NCI-H526 treated with DMSO at 0.1 percent for 48 hours (cell line): Measurements from ENCODE around the gene DEAF1.

Experiments
- DNase-seq: peaks from one replicate; lab custom pipeline; 2025; lab: John Stamatoyannopoulos, UW

DEAF1 gene

GRCh38 chr11:611001-611996, 83.7 kb downstream of the DEAF1 start:
- no peak for DNase-seq

GRCh38 chr11:610146-610801, 84.7 kb downstream of the DEAF1 start:
- DNase-seq, result no peak

DNA sequence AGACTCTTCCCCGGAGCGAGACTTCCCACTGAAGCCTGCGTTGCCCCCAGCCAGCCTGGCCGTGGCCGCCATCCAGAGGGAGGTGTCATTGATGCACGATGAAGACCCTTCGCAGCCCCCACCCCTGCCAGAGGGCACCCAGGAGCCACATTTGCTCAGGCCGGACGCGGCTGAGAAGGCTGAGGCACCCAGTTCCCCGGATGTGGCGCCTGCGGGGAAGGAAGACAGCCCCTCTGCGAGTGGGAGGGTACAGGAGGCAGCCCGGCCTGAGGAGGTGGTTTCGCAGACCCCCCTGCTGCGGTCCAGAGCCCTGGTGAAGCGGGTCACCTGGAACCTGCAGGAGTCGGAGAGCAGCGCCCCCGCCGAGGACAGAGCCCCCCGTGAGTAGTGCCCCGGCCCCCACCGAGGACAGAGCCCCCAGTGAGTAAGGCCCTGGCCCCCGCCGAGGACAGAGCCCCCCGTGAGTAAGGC, 85.6 kb downstream of the DEAF1 start:
- no peak for DNase-seq

DNA sequence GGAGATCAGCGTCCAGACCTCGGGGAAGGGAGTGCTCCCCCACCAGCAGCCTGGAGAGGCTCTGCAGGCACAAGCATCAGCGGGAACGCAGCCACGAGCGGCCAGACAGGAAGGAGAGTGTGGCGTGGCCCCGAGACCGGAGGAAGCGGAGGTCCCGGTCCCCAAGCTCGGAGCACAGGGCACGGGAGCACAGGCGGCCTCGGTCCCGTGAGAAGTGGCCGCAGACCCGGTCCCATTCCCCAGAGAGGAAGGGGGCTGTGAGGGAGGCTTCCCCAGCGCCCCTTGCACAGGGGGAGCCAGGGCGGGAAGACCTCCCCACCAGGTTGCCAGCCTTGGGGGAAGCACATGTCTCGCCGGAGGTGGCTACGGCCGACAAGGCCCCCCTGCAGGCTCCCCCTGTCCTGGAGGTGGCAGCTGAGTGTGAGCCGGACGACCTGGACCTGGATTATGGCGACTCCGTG, 86.2 kb downstream of the DEAF1 start:
- DNase-seq, result no peak

GRCh38 chr11:607971-608659, 86.9 kb downstream of the DEAF1 start:
- DNase-seq, result no peak

- no peak for DNase-seq
Measured at GRCh38 chr11:607020-607780, 87.8 kb downstream of the DEAF1 start.

- DNase-seq, result no peak
Measured at GRCh38 chr11:606245-606644, 88.8 kb downstream of the DEAF1 start.

DNA sequence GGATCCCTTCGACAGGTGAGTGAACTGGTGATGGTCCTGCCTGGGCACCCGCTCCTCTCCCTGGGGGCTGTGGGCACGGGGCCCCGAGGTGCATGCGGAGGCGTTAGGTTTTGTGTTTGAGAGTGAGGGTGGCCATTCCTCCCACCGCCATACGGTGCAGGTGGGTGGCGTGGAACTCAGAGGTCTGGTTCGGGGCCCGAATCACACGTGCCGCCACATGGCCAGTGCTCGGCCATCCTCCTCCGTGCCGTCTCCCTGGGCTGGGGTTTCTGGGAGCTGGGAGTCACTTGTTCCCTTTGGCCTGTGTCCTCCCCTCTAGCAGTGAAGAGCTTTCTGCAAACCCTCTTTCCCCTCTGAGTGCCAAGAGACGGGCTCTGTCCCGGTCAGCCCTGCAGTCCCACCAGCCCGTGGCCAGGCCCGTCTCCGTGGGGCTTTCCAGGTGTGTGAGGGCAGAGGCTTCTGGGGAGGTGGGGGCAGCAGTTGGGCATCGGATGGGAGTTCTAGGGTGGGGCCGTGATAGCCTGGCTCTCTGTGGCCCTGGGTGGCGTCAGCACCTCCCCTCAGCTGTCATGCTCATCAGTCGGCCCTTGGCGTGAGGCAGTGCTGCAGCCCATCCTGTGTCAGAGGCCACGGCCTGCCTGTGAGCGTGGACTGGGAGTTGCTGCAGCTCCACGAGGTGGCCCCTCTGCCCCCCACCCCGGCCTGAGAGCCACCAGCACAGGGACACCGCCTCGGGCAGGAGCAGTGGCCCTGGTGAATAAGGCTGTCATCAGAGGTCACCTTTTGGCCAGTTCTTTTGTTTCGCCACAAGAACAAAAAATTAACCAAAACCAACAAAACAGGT, 89.5 kb downstream of the DEAF1 start:
- DNase-seq, result no peak

GRCh38 chr11:603154-603553, 91.9 kb downstream of the DEAF1 start:
- DNase-seq, result no peak

DNA sequence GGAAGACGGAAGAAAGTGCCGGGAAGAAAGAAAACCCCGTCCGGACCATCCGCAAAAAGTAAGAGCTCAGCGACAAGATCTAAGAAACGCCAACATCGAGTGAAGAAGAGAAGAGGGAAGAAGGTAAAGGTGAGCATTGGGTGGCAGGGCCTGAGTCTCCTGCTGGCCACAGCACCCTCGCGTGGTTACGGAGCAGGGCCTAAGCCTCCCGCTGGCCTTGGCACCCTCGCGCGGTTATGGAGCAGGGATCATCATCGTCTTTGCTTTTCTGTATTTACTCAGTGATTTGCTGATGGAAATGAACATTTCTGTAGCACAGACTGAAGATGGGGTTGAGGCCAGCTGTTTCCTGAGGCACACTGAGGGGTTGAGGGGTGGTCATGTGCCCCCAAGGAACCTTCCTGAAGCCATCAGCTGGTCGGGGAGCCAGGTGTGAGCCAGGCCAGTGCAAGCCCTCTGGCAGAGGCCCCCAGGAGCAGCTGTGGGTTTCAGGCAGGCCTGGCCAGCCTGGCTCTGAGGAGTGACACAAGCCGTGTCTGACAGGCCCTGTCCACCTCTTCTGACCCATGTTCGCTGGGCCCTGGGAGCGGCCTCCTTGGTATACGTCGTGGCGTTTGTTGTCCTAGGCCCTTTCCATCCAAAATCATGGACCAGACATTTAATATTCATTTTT, 93.3 kb downstream of the DEAF1 start:
- no peak for DNase-seq

DNA sequence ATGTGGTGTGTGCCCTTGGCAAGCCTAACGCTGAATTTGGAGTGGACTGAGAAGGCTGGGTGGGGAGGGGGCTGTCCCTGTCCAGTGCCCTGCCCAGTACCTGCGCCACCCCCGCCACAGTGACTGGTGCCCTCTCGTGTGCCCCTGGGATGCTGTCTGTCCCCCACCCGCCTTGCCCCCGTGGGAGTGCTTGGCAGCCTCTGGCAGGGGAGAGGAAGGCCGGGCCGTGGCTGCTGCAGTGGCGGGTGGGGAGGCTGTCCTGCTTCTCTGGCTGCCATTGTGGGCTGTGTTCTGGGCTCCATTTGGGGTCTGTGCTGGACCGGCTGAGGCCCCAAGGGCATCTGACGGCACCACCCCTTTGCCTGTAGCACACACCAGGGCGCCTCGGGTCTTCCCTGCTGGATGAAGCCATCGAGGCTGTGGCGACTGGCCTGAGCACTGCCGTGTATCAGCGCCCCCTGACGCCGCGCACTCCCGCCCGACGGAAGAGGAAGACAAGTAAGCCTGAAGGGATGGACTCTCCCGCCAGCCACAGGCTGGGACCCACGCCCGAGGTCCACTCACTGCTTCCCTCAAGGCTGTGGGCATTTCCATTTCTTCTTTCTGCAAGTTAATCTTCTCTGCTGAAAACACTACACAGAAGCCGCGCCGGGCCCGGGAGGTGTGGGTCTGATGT, 96.9 kb downstream of the DEAF1 start:
- DNase-seq, result no peak

- no peak for DNase-seq
Measured at GRCh38 chr11:597166-597725, 97.8 kb downstream of the DEAF1 start.

DNA sequence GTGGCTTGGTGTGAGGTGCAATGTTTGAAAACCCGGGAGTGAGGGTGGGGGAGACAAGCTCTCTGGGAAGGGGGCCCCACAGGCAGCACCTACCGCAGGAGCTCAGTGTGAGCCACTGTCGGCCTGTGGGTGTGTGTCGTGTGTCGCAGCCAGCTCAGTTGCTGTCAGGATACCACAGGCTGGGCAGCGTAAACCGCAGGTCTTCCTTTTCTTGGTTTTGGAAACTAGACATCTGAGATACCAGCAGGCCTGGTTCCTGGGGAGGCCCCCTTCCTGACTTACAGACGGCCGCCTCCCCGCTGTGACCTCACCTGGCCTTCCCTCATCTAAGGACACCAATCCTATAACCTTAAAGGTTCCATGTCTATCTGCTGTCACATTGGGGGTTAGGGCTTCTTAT, 98.6 kb downstream of the DEAF1 start:
- no peak for DNase-seq

GRCh38 chr11:595400-595799, 99.6 kb downstream of the DEAF1 start:
- no peak for DNase-seq
